ENCODE measurements around the gene MAP3K21. TPM values are rescaled to one million over a fixed set of nuclear protein-coding genes. Genes with fewer than 3 reads are reported as not detected.

MAP3K21 gene
- total RNA-seq, 1 donor from 2014 or later: 5.4 TPM

GRCh38 chr1:233347338-233347737 lies 19.8 kb downstream of the MAP3K21 start:
- H3K36me3 Mint-ChIP-seq: no peaks in the 10 kb centered on the region
- H2AFZ ChIP-seq (replicated peaks): no peak overlapping the region
- no peak overlapping the region for H3K27ac Mint-ChIP-seq
- no peaks in the 10 kb centered on the region for H4K20me1 ChIP-seq (ENCODE audit: low read depth)
- no peak overlapping the region for H3K27ac ChIP-seq
- no peaks in the 10 kb centered on the region for H3K27me3 ChIP-seq
- no peaks in the 10 kb centered on the region for H3F3A ChIP-seq (ENCODE audit: low read depth)
- no peak overlapping the region for H3K4me3 ChIP-seq
- H3K79me2 ChIP-seq (ENCODE audit: low read depth): no peaks in the 10 kb centered on the region
- no peak overlapping the region for H3K9ac ChIP-seq
- no peak overlapping the region for H3K4me3 Mint-ChIP-seq
- no peaks in the 10 kb centered on the region for H3K4me1 ChIP-seq
- H3K4me2 ChIP-seq: no peak overlapping the region
- no peak for DNase-seq (ENCODE audit: low spot score)
- H3K4me1 Mint-ChIP-seq: peaks cover under 1% of the 10 kb centered on the region
- H3K9me3 Mint-ChIP-seq: peaks cover 5% of the 10 kb centered on the region
- H3K27me3 Mint-ChIP-seq (ENCODE audit: insufficient read depth, low read depth): peaks cover 2% of the 10 kb centered on the region
- H3K36me3 ChIP-seq: no peaks in the 10 kb centered on the region
- no peak for TF ChIP-seq CTCF (IDR thresholded peaks at IDR 0.05)
- no peak for TF ChIP-seq EZH2phosphoT487 (IDR thresholded peaks at IDR 0.05)
- TF ChIP-seq EZH2 (IDR thresholded peaks at IDR 0.05): no peak
- H3K9me3 ChIP-seq (ENCODE audit: low read depth): no peaks in the 10 kb centered on the region

- Mint-ChIP-seq H3K36me3 (no peaks in the 10 kb centered on the region), H3K4me1 (no peaks in the 10 kb centered on the region), H3K4me3 (no peak overlapping the region), H3K9me3 (peaks cover under 1% of the 10 kb centered on the region), H3K27ac (no peak overlapping the region), H3K27me3 (ENCODE audit: insufficient read depth, low read depth) (peaks cover 2% of the 10 kb centered on the region)
- Histone ChIP-seq H3K9ac (no peak overlapping the region), H3K79me2 (ENCODE audit: low read depth) (no peaks in the 10 kb centered on the region), H3K9me3 (ENCODE audit: low read depth) (no peaks in the 10 kb centered on the region), H2AFZ (replicated peaks) (no peak overlapping the region), H3K36me3 (no peaks in the 10 kb centered on the region), H3K27ac (no peak overlapping the region), H3K27me3 (no peaks in the 10 kb centered on the region), H3K4me3 (no peak overlapping the region), H3K4me1 (no peaks in the 10 kb centered on the region), H3F3A (ENCODE audit: low read depth) (no peaks in the 10 kb centered on the region), H3K4me2 (no peak overlapping the region), H4K20me1 (ENCODE audit: low read depth) (no peaks in the 10 kb centered on the region)
- DNase-seq (ENCODE audit: low spot score): no peak
- TF ChIP-seq EZH2 (IDR thresholded peaks at IDR 0.05) (no peak), CTCF (IDR thresholded peaks at IDR 0.05) (no peak), EZH2phosphoT487 (IDR thresholded peaks at IDR 0.05) (no peak)
Measured at GRCh38 chr1:233349137-233349536, 21.6 kb downstream of the MAP3K21 start.

GRCh38 chr1:233354983-233355382 lies 27.5 kb downstream of the MAP3K21 start:
- Histone ChIP-seq H3K27ac (no peak overlapping the region), H3K4me3 (no peak overlapping the region), H3K4me2 (no peak overlapping the region), H3K4me1 (no peaks in the 10 kb centered on the region), H3F3A (ENCODE audit: low read depth) (no peaks in the 10 kb centered on the region), H4K20me1 (ENCODE audit: low read depth) (no peaks in the 10 kb centered on the region), H3K9ac (no peak overlapping the region), H2AFZ (replicated peaks) (no peak overlapping the region), H3K79me2 (ENCODE audit: low read depth) (no peaks in the 10 kb centered on the region), H3K27me3 (no peaks in the 10 kb centered on the region), H3K36me3 (no peaks in the 10 kb centered on the region), H3K9me3 (ENCODE audit: low read depth) (no peaks in the 10 kb centered on the region)
- no peak for DNase-seq (ENCODE audit: low spot score)
- TF ChIP-seq EZH2phosphoT487 (IDR thresholded peaks at IDR 0.05) (no peak), EZH2 (IDR thresholded peaks at IDR 0.05) (no peak), CTCF (IDR thresholded peaks at IDR 0.05) (no peak)
- no peaks in the 10 kb centered on the region for H3K27me3 Mint-ChIP-seq (ENCODE audit: insufficient read depth, low read depth)
- no peaks in the 10 kb centered on the region for H3K4me1 Mint-ChIP-seq
- no peaks in the 10 kb centered on the region for H3K9me3 Mint-ChIP-seq
- no peak overlapping the region for H3K27ac Mint-ChIP-seq
- H3K4me3 Mint-ChIP-seq: no peak overlapping the region
- peaks cover 2% of the 10 kb centered on the region for H3K36me3 Mint-ChIP-seq
